ENCODE results near the gene GKN1. TPM values are rescaled to one million over a fixed set of nuclear protein-coding genes. Genes with fewer than 3 reads are reported as not detected.

Gene GKN1
- polyA plus RNA-seq, 5 donors = not detected

GRCh38 chr2:69007169-69007568 is 32.7 kb downstream of the GKN1 start:
- no peak for DNase-seq

DNA sequence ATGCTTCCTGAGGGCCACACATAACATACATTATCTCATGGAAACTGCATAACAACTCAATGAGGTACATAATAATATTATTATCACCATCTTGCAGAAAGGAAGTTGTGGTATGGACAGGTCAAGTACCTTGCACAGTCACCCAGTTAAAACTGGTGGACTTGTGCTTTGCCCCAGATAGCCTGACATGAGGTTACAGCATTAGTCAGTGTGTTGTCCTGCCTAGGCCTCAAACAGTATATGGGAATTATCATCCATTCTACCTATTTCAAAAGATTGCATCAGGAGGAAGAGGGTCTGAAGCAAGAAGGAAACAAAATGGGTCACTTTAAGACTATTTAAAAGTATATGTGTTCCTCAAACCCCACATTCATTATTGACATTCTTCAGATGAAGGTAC is 33.2 kb downstream of the GKN1 start:
- DNase-seq = no peak

- DNase-seq = no peak
These were observed 36.2 kb downstream of the GKN1 start for GRCh38 chr2:69010437-69011194.

DNA sequence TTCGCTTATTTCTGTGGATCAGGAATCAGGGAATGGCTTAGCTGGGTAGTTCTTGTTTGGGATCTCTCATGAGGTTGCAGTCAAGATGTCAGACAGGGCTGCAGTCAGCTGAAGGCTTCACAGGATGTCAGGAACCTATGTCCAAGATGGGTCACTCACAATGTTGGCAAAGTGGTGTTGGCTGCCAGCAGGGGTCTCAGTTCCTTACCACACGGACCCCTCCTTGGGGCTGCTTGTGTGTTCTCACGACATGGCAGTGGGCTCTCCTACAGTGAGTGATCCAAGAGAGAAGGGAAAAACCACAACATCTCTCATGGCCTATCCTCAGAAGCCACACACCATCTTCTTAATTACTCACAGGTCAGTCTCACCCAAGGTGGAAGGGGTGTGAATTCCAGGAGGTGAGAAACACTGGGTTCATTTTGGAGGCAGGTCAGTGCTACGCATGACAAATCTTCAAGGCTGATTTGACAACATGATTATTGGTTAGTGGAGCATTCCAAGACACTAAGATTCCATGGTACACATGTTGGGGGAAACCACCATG is 37.2 kb downstream of the GKN1 start:
- no peak for DNase-seq

GRCh38 chr2:69012310-69013141 is 38.1 kb downstream of the GKN1 start:
- DNase-seq = peak; percentile 81 to 83

GRCh38 chr2:69013142-69013839 is 38.9 kb downstream of the GKN1 start, which contains the start of gene ANTXR1:
ANTXR1 (plus strand) TSS chr2:69013179; CDS start chr2:69013500, 321 bp downstream.
- peak; percentile 82 to 84 for DNase-seq

GRCh38 chr2:69013840-69014821 is 39.7 kb downstream of the GKN1 start:
- DNase-seq = peak in 1 of 2 donors; percentile 48

DNA sequence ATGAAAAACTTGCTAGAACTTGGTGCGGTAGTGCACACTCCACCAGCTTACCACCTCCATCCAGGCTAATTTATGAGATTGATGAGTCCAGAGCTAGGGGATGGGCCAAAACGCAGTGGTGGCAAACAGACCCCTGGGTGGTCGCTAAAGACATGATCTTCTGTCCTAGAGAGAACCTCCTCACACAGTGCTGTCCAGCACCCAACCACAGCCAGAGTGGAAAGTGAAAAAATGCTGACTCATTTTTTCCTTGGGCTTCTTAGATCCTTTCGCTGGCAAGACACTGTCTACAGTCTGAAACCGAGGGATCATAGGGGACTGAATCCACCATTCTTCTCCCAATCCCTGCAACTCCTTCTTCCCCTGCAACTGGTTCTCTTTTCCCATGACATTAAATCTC is 42.6 kb downstream of the GKN1 start:
- no peak for DNase-seq

GRCh38 chr2:69017835-69018234 is 43.4 kb downstream of the GKN1 start:
- no peak for DNase-seq

- DNase-seq = no peak
These were observed 44.3 kb downstream of the GKN1 start for GRCh38 chr2:69018678-69019095.

GRCh38 chr2:69020496-69021426 is 46.3 kb downstream of the GKN1 start:
- no peak for DNase-seq

GRCh38 chr2:69021727-69022126 is 47.3 kb downstream of the GKN1 start:
- no peak for DNase-seq

DNA sequence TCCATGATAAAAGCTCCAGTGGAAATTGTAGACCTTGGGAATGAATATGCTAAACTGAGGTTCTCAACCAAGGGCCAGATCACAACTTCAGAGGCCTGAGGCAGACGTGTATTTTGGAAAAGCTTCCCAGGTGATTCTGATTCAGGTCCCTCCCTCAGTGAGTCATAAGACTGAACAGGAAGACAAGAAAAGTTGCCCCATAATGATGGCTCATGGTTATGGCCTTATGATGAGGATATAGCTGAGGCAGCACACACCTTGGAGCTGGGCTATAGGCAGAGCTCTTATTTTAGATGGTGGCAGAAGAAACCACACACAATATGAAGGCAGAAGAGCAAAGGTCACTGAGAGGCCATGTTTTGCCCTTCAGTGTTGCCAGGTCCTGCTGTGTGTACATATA is 48.1 kb downstream of the GKN1 start:
- no peak for DNase-seq

DNA sequence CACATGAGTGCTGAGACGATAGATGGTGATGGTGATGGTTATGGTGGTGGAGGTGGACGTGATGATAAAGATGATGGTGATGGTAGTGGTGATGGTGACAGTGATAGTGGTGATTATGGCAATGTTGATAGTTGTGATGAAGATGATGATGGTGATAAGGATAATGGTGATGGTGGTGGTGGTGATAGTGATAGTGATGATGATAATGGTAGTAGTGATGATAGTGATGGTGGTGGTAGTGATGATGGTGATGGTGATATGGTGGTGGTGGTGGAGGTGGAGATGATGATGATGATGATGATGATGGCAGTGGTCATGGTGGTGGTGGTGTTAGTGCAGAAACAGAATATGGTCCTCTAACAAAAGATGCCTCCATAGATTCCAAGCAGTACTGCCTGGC is 48.8 kb downstream of the GKN1 start:
- DNase-seq = no peak

GRCh38 chr2:69026026-69026425 is 51.6 kb downstream of the GKN1 start:
- DNase-seq = no peak

- DNase-seq = peak; percentile 38 to 41
These were observed 52.4 kb downstream of the GKN1 start for GRCh38 chr2:69026691-69027459.

Data from right lung (tissue), 5 donors.